Neutrophil (primary cell): ENCODE data around the gene F7.

Experiments
- H3K27ac ChIP-seq: fragments of 200-600 bp; sonication (generic); 2 replicates; pipeline ENCODE4 v1.5.1; 2016; ENCODE audit warnings: mild to moderate bottlenecking, moderate library complexity
- H3K27me3 ChIP-seq: fragments of 200-600 bp; sonication (generic); 2 replicates; pipeline ENCODE4 v1.6.0; 2016; ENCODE audit warnings: mild to moderate bottlenecking
- H3K36me3 ChIP-seq: fragments of 200-600 bp; sonication (generic); 2 replicates; pipeline ENCODE4 v1.5.1; 2017
- H3K4me1 ChIP-seq, 2 experiments: fragments of 200-600 bp in 1 of 2; sonication (generic) in 1 of 2; 1 replicate in 1 of 2; 2 replicates in 1 of 2; pipeline versions ENCODE4 v1.5.1 to v1.6.1; 2013 to 2016; ENCODE audit warnings: low read depth in 1 of 2, low read length in 1 of 2, mild to moderate bottlenecking in 1 of 2, moderate library complexity in 1 of 2; ENCODE audit not compliant: control insufficient read depth in 1 of 2, insufficient read depth in 1 of 2
- H3K4me3 ChIP-seq, 2 experiments: fragments of 200-600 bp in 1 of 2; sonication (generic) in 1 of 2; 1 replicate in 1 of 2; 2 replicates in 1 of 2; pipeline ENCODE4 v1.5.1; 2013 to 2016; ENCODE audit warnings: low read depth in 1 of 2, low read length in 1 of 2, mild to moderate bottlenecking in 1 of 2, moderate library complexity in 1 of 2
- H3K9me3 ChIP-seq: fragments of 200-600 bp; sonication (generic); 2 replicates; pipeline ENCODE4 v1.5.1; 2016
- CTCF ChIP-seq: fragments of 200-600 bp; sonication (generic); IDR thresholded peaks from 2 replicates; pipeline ENCODE4 v1.5.1; 2016; ENCODE audit warnings: antibody characterized with exemption

Gene F7

GRCh38 chr13:113086031-113086750 is 19.4 kb upstream of the F7 start:
- H3K4me3 ChIP-seq, result no peak overlapping the region
- H3K27me3 ChIP-seq, result no peaks in the 10 kb centered on the region
- no peaks in the 10 kb centered on the region for H3K36me3 ChIP-seq
- no peaks in the 10 kb centered on the region for H3K9me3 ChIP-seq
- no peak for TF ChIP-seq CTCF
- H3K27ac ChIP-seq, result no peak overlapping the region
- no peaks in the 10 kb centered on the region for H3K4me1 ChIP-seq

- no peak overlapping the region for H3K4me3 ChIP-seq
- TF ChIP-seq CTCF, result no peak
- no peak overlapping the region for H3K27ac ChIP-seq
- H3K4me1 ChIP-seq, result no peaks in the 10 kb centered on the region
- no peaks in the 10 kb centered on the region for H3K27me3 ChIP-seq
- no peaks in the 10 kb centered on the region for H3K9me3 ChIP-seq
- H3K36me3 ChIP-seq, result no peaks in the 10 kb centered on the region
These were observed 18.3 kb upstream of the F7 start for GRCh38 chr13:113086991-113087922.

GRCh38 chr13:113087923-113088690 is 17.5 kb upstream of the F7 start:
- no peaks in the 10 kb centered on the region for H3K9me3 ChIP-seq
- TF ChIP-seq CTCF, result no peak
- H3K4me1 ChIP-seq, result no peaks in the 10 kb centered on the region
- no peak overlapping the region for H3K4me3 ChIP-seq
- H3K27me3 ChIP-seq, result no peaks in the 10 kb centered on the region
- no peak overlapping the region for H3K27ac ChIP-seq
- H3K36me3 ChIP-seq, result no peaks in the 10 kb centered on the region

GRCh38 chr13:113088691-113089020 is 16.9 kb upstream of the F7 start:
- Histone ChIP-seq H3K27ac (no peak overlapping the region), H3K36me3 (no peaks in the 10 kb centered on the region), H3K4me1 (no peaks in the 10 kb centered on the region), H3K27me3 (no peaks in the 10 kb centered on the region), H3K9me3 (no peaks in the 10 kb centered on the region), H3K4me3 (no peak overlapping the region)
- TF ChIP-seq CTCF, result no peak

GRCh38 chr13:113089693-113090414 is 15.7 kb upstream of the F7 start:
- Histone ChIP-seq H3K4me3 (no peak overlapping the region), H3K27ac (no peak overlapping the region), H3K9me3 (no peaks in the 10 kb centered on the region), H3K36me3 (no peaks in the 10 kb centered on the region), H3K27me3 (no peaks in the 10 kb centered on the region), H3K4me1 (no peaks in the 10 kb centered on the region)
- no peak for TF ChIP-seq CTCF
